ENCODE measurements around the gene SMPD3. TPM values are rescaled to one million over a fixed set of nuclear protein-coding genes. Genes with fewer than 3 reads are reported as not detected.

Gene SMPD3
- total and polyA plus RNA-seq, 5 donors from 2014 or later: 7.1 to 20.3 (median 18.1) TPM

DNA sequence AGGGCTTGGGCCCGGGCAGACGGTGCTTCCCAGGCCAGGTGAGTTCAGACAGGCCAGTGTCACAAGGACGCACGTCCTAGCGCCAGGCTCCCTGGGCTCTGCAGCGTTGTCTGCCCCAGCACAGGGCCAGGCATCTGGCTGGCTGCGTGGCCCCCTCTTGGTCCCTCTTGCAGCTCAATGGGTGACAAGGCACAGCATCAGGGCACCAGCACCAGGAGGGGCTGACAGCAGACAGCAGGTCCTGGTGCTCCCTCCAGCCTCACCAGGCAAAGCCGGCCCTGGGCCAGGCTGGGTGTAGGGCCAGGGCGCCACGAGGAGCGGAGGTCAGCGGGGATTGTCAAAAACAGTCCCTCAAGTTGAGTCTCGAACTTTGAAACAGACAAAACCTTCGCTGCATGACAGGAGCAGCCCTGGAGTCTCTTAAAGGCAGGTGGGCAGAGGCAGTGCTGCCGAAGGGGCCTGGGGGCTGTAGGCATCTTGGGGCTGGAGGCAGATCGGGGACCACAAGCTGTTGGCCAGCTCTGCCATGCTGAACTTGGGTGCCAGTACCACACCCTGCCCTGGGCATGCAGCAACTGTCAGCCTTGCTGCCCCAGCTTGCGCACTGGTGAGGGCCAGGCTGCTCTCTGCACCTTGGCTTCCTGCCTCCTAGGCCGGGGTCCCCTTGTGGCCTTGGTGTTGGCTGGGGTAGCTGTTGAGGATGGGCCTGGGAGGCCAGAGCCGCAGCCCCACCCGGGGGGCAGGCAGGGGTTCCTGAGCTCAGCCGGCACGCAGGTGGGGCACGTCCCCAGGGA, 88.7 kb downstream of the SMPD3 start:
- H3K4me1 Mint-ChIP-seq: peaks cover 5 to 47% (median 21%) of the 10 kb centered on the region in 4 donors
- no peak overlapping the region for H3K27ac ChIP-seq (ENCODE audit: insufficient read depth, low read length, poor library complexity, severe bottlenecking)
- H3K36me3 ChIP-seq (ENCODE audit: control insufficient read depth, insufficient read depth, low read length): peaks cover 5% of the 10 kb centered on the region
- no peak overlapping the region for H3K4me3 Mint-ChIP-seq
- H3K4me1 ChIP-seq (ENCODE audit: control insufficient read depth, insufficient read depth, low read length, poor library complexity, severe bottlenecking): peaks cover 38% of the 10 kb centered on the region
- no peak overlapping the region for H3K4me3 ChIP-seq (ENCODE audit: low read depth, low read length)
- H3K27ac Mint-ChIP-seq: no peak overlapping the region
- H3K9me3 ChIP-seq (ENCODE audit: control insufficient read depth in 2 of 2, low read length in 2 of 2): no peaks in the 10 kb centered on the region
- no peak for DNase-seq
- H3K27me3 Mint-ChIP-seq: no peaks in the 10 kb centered on the region
- H3K36me3 Mint-ChIP-seq: peaks cover 13% of the 10 kb centered on the region
- ATAC-seq (ENCODE audit: low read depth in 2 of 2): no peak
- H3K27me3 ChIP-seq (ENCODE audit: control insufficient read depth, insufficient read depth, low read length): no peaks in the 10 kb centered on the region
- no peaks in the 10 kb centered on the region for H3K9me3 Mint-ChIP-seq

DNA sequence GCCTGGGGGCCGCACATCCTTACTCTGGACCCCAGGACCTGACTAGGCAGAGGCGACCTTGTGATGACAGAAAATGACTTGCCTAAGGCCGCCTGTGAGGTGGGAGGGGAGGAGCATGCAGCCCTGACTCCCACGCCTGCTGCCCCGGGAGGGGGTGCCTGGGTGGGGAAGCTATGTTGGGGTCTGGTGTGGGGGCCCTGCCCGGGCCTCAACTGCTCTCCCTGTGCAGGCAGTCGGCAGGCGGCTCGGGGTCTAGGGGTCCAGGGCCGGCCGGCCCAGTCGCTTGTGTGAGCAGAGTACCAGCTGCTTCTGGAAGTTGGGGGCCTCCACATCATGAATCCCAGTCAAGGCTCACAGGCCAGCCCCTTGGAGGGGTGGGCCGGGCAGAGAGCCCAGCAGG, 89.4 kb downstream of the SMPD3 start:
- Histone ChIP-seq H3K4me3 (ENCODE audit: low read depth, low read length) (no peak overlapping the region), H3K27me3 (ENCODE audit: control insufficient read depth, insufficient read depth, low read length) (no peaks in the 10 kb centered on the region), H3K9me3 (ENCODE audit: control insufficient read depth in 2 of 2, low read length in 2 of 2) (no peaks in the 10 kb centered on the region), H3K4me1 (ENCODE audit: control insufficient read depth, insufficient read depth, low read length, poor library complexity, severe bottlenecking) (peaks cover 38% of the 10 kb centered on the region), H3K36me3 (ENCODE audit: control insufficient read depth, insufficient read depth, low read length) (peaks cover 8% of the 10 kb centered on the region), H3K27ac (ENCODE audit: insufficient read depth, low read length, poor library complexity, severe bottlenecking) (no peak overlapping the region)
- peaks cover 15% of the 10 kb centered on the region for H3K36me3 Mint-ChIP-seq
- H3K27me3 Mint-ChIP-seq: no peaks in the 10 kb centered on the region
- ATAC-seq (ENCODE audit: low read depth in 2 of 2) (no peak), DNase-seq (no peak)
- no peak overlapping the region for H3K27ac Mint-ChIP-seq
- H3K4me1 Mint-ChIP-seq: peaks cover 5 to 50% (median 20%) of the 10 kb centered on the region in 4 donors
- no peaks in the 10 kb centered on the region for H3K9me3 Mint-ChIP-seq
- H3K4me3 Mint-ChIP-seq: no peak overlapping the region

DNA sequence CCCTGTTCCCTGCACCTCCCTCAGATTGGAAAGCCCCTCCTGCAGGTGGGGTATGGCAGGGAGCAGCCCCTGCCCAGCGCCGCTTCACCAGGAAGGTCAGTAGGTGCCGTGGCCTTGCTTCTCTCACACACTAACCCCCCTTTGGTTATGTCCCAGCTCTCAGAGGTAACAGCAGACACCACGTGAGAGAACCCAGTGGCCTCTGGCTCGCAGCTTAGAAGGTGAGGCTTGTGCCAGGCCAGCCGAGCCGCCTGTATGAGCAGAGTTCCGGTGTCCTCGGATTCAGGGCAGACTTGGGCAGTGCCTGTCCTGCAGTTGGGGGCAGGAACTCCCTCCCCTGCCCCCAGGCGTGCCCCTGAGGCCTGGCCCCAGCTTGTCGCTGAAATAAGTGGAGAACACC, 90.4 kb downstream of the SMPD3 start:
- H3K36me3 ChIP-seq (ENCODE audit: control insufficient read depth, insufficient read depth, low read length): peaks cover 19% of the 10 kb centered on the region
- peaks cover 19% of the 10 kb centered on the region for H3K36me3 Mint-ChIP-seq

DNA sequence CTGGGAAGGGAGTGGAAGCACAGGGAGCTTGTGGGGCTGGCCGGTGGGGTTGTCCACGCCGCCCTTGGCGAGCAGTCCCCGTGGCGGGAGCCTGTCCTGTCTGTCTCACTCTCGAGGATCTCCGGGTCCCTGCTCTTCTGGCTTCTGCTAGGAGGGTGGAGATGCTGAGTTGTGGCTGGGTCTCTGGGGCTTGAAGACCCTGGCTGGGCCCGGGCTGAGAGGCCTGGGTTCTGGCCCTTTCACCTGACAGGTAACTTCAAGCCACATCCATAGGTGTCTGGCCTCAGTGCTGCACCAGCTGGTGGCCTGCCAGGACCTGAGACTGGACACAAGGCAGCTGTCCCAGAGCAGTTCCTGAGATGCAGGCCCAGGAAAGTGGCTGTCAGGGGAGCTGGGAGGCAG, 90.8 kb downstream of the SMPD3 start:
- DNase-seq: no peak
- no peak overlapping the region for H3K4me3 ChIP-seq (ENCODE audit: low read depth, low read length)
- peaks cover 22% of the 10 kb centered on the region for H3K36me3 ChIP-seq (ENCODE audit: control insufficient read depth, insufficient read depth, low read length)
- peaks cover 38% of the 10 kb centered on the region for H3K4me1 ChIP-seq (ENCODE audit: control insufficient read depth, insufficient read depth, low read length, poor library complexity, severe bottlenecking)
- no peaks in the 10 kb centered on the region for H3K27me3 Mint-ChIP-seq
- peak overlapping the region; percentile 37 for H3K27ac ChIP-seq (ENCODE audit: insufficient read depth, low read length, poor library complexity, severe bottlenecking)
- no peak overlapping the region for H3K27ac Mint-ChIP-seq
- peak overlapping the region in 2 of 4 donors; percentile 22 to 66 for H3K4me3 Mint-ChIP-seq
- no peaks in the 10 kb centered on the region for H3K9me3 Mint-ChIP-seq
- no peaks in the 10 kb centered on the region for H3K9me3 ChIP-seq (ENCODE audit: control insufficient read depth in 2 of 2, low read length in 2 of 2)
- H3K36me3 Mint-ChIP-seq: peaks cover 22% of the 10 kb centered on the region
- no peaks in the 10 kb centered on the region for H3K27me3 ChIP-seq (ENCODE audit: control insufficient read depth, insufficient read depth, low read length)
- ATAC-seq (ENCODE audit: low read depth in 2 of 2): no peak
- peaks cover 5 to 48% (median 20%) of the 10 kb centered on the region in 4 donors for H3K4me1 Mint-ChIP-seq

More for the DNA sequence above, 90.4 kb downstream of the SMPD3 start:
- peaks cover 38% of the 10 kb centered on the region for H3K4me1 ChIP-seq (ENCODE audit: control insufficient read depth, insufficient read depth, low read length, poor library complexity, severe bottlenecking)
- Mint-ChIP-seq H3K9me3 (no peaks in the 10 kb centered on the region), H3K4me3 (no peak overlapping the region), H3K27me3 (no peaks in the 10 kb centered on the region), H3K27ac (peak overlapping the region in 1 of 3 donors; percentile 38), H3K4me1 (peaks cover 5 to 48% (median 20%) of the 10 kb centered on the region in 4 donors)
- H3K27ac ChIP-seq (ENCODE audit: insufficient read depth, low read length, poor library complexity, severe bottlenecking): peak overlapping the region; percentile 37
- no peak overlapping the region for H3K4me3 ChIP-seq (ENCODE audit: low read depth, low read length)
- H3K9me3 ChIP-seq (ENCODE audit: control insufficient read depth in 2 of 2, low read length in 2 of 2): no peaks in the 10 kb centered on the region
- no peak for ATAC-seq (ENCODE audit: low read depth in 2 of 2)
- no peak for DNase-seq
- H3K27me3 ChIP-seq (ENCODE audit: control insufficient read depth, insufficient read depth, low read length): no peaks in the 10 kb centered on the region

DNA sequence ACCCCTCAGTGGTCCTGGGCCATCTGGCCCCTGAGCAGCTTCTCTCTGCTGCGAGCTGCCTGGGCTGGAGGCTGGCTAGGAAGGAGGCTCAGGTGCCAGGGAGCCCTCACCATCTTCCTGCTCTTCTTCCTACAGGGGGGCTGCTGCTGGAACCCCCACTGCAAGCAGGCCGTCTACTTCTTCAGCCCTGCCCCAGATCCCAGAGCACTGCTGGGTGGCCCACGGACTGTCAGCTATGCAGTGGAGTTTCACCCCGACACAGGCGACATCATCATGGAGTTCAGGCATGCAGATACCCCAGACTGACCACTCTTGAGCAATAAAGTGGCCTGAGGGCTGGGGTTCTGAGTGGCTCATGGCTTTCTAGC, 91.4 kb downstream of the SMPD3 start:
- H3K4me1 Mint-ChIP-seq: peaks cover 5 to 48% (median 20%) of the 10 kb centered on the region in 4 donors
- ATAC-seq (ENCODE audit: low read depth in 2 of 2) (no peak), DNase-seq (no peak)
- H3K27me3 Mint-ChIP-seq: no peaks in the 10 kb centered on the region
- no peaks in the 10 kb centered on the region for H3K27me3 ChIP-seq (ENCODE audit: control insufficient read depth, insufficient read depth, low read length)
- no peaks in the 10 kb centered on the region for H3K9me3 Mint-ChIP-seq
- peaks cover 27% of the 10 kb centered on the region for H3K36me3 Mint-ChIP-seq
- H3K27ac ChIP-seq (ENCODE audit: insufficient read depth, low read length, poor library complexity, severe bottlenecking): peak overlapping the region; percentile 7
- no peaks in the 10 kb centered on the region for H3K9me3 ChIP-seq (ENCODE audit: control insufficient read depth in 2 of 2, low read length in 2 of 2)
- H3K27ac Mint-ChIP-seq: peak overlapping the region in 2 of 3 donors; percentile 65 to 83
- H3K4me1 ChIP-seq (ENCODE audit: control insufficient read depth, insufficient read depth, low read length, poor library complexity, severe bottlenecking): peaks cover 38% of the 10 kb centered on the region
- H3K36me3 ChIP-seq (ENCODE audit: control insufficient read depth, insufficient read depth, low read length): peaks cover 28% of the 10 kb centered on the region
- H3K4me3 Mint-ChIP-seq: peak overlapping the region; percentile 65 to 85 (median 73)
- peak overlapping the region; percentile 19 for H3K4me3 ChIP-seq (ENCODE audit: low read depth, low read length)

DNA sequence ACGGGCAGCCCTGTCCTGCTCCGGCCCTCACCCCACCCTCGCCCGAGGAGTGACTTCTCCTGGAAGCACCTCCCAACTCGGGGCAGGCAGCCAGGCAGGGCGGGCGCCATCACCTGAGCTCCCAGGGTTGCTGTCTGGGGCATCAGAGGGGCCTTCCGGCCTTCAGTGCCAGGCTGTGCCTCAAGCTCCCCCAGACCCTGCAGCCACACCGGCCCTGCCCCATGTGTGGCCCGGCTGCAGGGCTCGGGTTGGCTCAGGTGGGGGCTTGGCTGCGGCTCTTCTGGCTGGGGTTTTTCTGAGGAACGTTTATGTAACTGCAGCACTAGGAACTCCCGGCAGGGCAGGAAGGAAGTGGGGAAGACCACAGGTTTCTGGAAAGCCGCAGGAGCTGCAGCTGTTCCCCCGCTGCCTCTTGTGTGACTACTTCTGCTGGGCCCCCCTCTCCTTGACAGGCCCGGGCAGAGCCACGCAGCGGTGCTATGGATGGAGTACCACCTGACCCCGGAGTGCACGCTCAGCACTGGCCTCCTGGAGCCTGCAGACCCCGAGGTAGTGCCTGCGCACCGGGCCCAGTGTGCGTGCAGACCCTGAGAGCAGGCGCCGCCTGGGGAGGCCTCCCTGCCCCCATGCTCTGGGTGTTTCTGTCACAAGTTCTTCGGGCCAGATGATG, 91.9 kb downstream of the SMPD3 start:
- peaks cover 38% of the 10 kb centered on the region for H3K4me1 ChIP-seq (ENCODE audit: control insufficient read depth, insufficient read depth, low read length, poor library complexity, severe bottlenecking)
- peaks cover 33% of the 10 kb centered on the region for H3K36me3 ChIP-seq (ENCODE audit: control insufficient read depth, insufficient read depth, low read length)
- Mint-ChIP-seq H3K27ac (peak overlapping the region; percentile 65 to 87 (median 83)), H3K4me1 (peaks cover 5 to 48% (median 20%) of the 10 kb centered on the region in 4 donors), H3K4me3 (peak overlapping the region; percentile 30 to 85 (median 73)), H3K36me3 (peaks cover 27% of the 10 kb centered on the region), H3K9me3 (no peaks in the 10 kb centered on the region), H3K27me3 (no peaks in the 10 kb centered on the region)
- H3K27ac ChIP-seq (ENCODE audit: insufficient read depth, low read length, poor library complexity, severe bottlenecking): peak overlapping the region; percentile 7
- H3K9me3 ChIP-seq (ENCODE audit: control insufficient read depth in 2 of 2, low read length in 2 of 2): no peaks in the 10 kb centered on the region
- ATAC-seq (ENCODE audit: low read depth in 2 of 2) (peak; percentile 82 to 90), DNase-seq (peak; percentile 39 to 93 (median 69))
- H3K27me3 ChIP-seq (ENCODE audit: control insufficient read depth, insufficient read depth, low read length): no peaks in the 10 kb centered on the region
- H3K4me3 ChIP-seq (ENCODE audit: low read depth, low read length): peak overlapping the region; percentile 37

DNA sequence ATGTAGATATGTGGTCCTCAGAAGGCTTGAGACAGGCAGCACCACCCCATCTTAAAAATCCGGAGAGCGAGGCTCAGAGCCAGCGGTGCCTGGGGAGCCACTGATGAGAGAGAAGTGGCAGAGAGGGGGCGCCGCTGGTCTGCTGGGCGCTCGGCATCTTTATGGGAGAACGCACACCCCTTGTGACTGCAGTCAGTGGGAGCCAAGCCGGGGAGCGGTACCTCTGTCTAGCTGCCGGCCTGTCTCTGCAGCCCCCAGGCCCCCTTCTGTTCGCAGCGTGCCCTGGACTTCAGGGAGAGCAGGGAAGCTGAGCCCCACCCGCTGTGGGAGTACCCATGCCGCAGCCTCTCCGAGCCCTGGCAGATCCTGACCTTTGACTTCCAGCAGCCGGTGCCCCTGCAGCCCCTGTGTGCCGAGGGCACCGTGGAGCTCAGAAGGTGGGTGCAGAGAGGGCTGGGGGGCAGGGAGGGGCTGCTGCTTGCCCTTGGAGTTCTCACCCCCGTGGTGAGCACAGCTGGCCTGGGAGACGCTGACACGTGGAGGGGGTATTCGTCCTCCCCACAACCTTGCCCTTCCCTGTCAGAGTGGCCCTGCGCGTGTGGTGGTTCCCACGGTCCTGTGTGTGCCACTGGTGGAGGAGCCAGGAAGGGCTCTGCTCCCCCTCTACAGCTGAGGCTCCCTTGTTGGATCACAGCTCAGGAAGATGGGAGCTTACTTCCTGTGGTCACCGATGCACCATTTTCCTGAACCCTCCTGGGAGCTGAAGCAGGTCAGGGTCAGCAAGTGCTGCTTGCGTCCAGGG, 92.7 kb downstream of the SMPD3 start:
- no peak for ATAC-seq (ENCODE audit: low read depth in 2 of 2)
- peaks cover 35% of the 10 kb centered on the region for H3K36me3 ChIP-seq (ENCODE audit: control insufficient read depth, insufficient read depth, low read length)
- H3K27ac Mint-ChIP-seq: peak overlapping the region in 1 of 3 donors; percentile 76

More for the DNA sequence above, 92.7 kb downstream of the SMPD3 start:
- Mint-ChIP-seq H3K27me3 (no peaks in the 10 kb centered on the region), H3K4me3 (peak overlapping the region in 3 of 4 donors; percentile 29 to 35 (median 32)), H3K9me3 (no peaks in the 10 kb centered on the region), H3K36me3 (peaks cover 26% of the 10 kb centered on the region), H3K4me1 (peaks cover 5 to 47% (median 20%) of the 10 kb centered on the region in 4 donors)
- Histone ChIP-seq H3K9me3 (ENCODE audit: control insufficient read depth in 2 of 2, low read length in 2 of 2) (no peaks in the 10 kb centered on the region), H3K4me1 (ENCODE audit: control insufficient read depth, insufficient read depth, low read length, poor library complexity, severe bottlenecking) (peaks cover 38% of the 10 kb centered on the region), H3K27me3 (ENCODE audit: control insufficient read depth, insufficient read depth, low read length) (no peaks in the 10 kb centered on the region), H3K4me3 (ENCODE audit: low read depth, low read length) (peak overlapping the region; percentile 37), H3K27ac (ENCODE audit: insufficient read depth, low read length, poor library complexity, severe bottlenecking) (peak overlapping the region; percentile 7)
- DNase-seq: no peak

Measured in CD4-positive, CD25-positive, alpha-beta regulatory T cell (primary cell).